H9 (cell line): ENCODE results near the gene ACTL7A. TPM values are rescaled to one million over a fixed set of nuclear protein-coding genes. Genes with fewer than 3 reads are reported as not detected.

Source experiments
- DNase-seq: peaks from one replicate; pipeline ENCODE4 v3.0.0-alpha.2; 2017
- H2AFZ ChIP-seq: one replicate; pipeline ENCODE4 v1.6.1; 2013; ENCODE audit warnings: mild to moderate bottlenecking, low read length, control low read depth, moderate library complexity
- H2AK5ac ChIP-seq: 2 replicates; pipeline ENCODE4 v1.6.1; 2013; ENCODE audit warnings: low read length, control low read depth, mixed read lengths; ENCODE audit not compliant: insufficient read length
- H2BK120ac ChIP-seq: one replicate; pipeline ENCODE4 v1.6.1; 2013; ENCODE audit warnings: low read depth, mild to moderate bottlenecking, low read length, control low read depth, inconsistent platforms; ENCODE audit not compliant: poor library complexity, severe bottlenecking
- H2BK12ac ChIP-seq: 2 replicates; pipeline ENCODE4 v1.6.1; 2013; ENCODE audit warnings: low read length, control low read depth, mixed read lengths, low read depth; ENCODE audit not compliant: insufficient read length
- H2BK15ac ChIP-seq: 2 replicates; pipeline ENCODE4 v1.6.1; 2013; ENCODE audit warnings: low read depth, low read length, control low read depth
- H2BK20ac ChIP-seq: one replicate; pipeline ENCODE4 v1.6.1; 2013; ENCODE audit warnings: low read depth, mild to moderate bottlenecking, low read length, control low read depth, inconsistent platforms; ENCODE audit not compliant: poor library complexity, severe bottlenecking
- H2BK5ac ChIP-seq: 2 replicates; pipeline ENCODE4 v1.6.1; 2013; ENCODE audit warnings: low read length, control low read depth, mixed read lengths; ENCODE audit not compliant: insufficient read length
- H3K14ac ChIP-seq: 2 replicates; pipeline ENCODE4 v1.6.1; 2013; ENCODE audit warnings: low read length, control low read depth; ENCODE audit not compliant: insufficient read depth
- H3K18ac ChIP-seq: 2 replicates; pipeline ENCODE4 v1.6.1; 2013; ENCODE audit warnings: low read depth, mild to moderate bottlenecking, mixed read lengths, low read length, control low read depth; ENCODE audit not compliant: insufficient read length
- H3K23ac ChIP-seq: 2 replicates; pipeline ENCODE4 v1.6.1; 2013; ENCODE audit warnings: low read length, control low read depth, mixed read lengths, low read depth; ENCODE audit not compliant: insufficient read length
- H3K23me2 ChIP-seq: 2 replicates; pipeline ENCODE4 v1.6.1; 2013; ENCODE audit warnings: low read depth, mild to moderate bottlenecking, mixed read lengths, low read length, control low read depth; ENCODE audit not compliant: insufficient read length, poor library complexity, severe bottlenecking
- H3K27ac ChIP-seq: 2 replicates; pipeline ENCODE4 v1.5.1; 2013; ENCODE audit warnings: low read length, control low read depth, mixed read lengths, low read depth; ENCODE audit not compliant: insufficient read length
- H3K27me3 ChIP-seq: 2 replicates; pipeline ENCODE4 v1.6.1; 2013; ENCODE audit warnings: low read length, control low read depth, inconsistent platforms; ENCODE audit not compliant: insufficient read depth
- H3K4ac ChIP-seq: 2 replicates; pipeline ENCODE4 v1.6.1; 2013; ENCODE audit warnings: low read depth, mild to moderate bottlenecking, control low read depth, inconsistent platforms, low read length, moderate library complexity
- H3K4me1 ChIP-seq: 2 replicates; pipeline ENCODE4 v1.6.1; 2013; ENCODE audit warnings: low read length, control low read depth, inconsistent platforms; ENCODE audit not compliant: insufficient read depth
- H3K4me2 ChIP-seq: 2 replicates; pipeline ENCODE4 v1.6.1; 2013; ENCODE audit warnings: low read length, control low read depth, mixed read lengths; ENCODE audit not compliant: insufficient read length, insufficient read depth
- H3K56ac ChIP-seq: 2 replicates; pipeline ENCODE4 v1.6.1; 2013; ENCODE audit warnings: low read depth, mild to moderate bottlenecking, mixed read lengths, low read length, control low read depth; ENCODE audit not compliant: insufficient read length
- H3K79me1 ChIP-seq: 2 replicates; pipeline ENCODE4 v1.6.1; 2013; ENCODE audit warnings: low read depth, mild to moderate bottlenecking, moderate library complexity, low read length, control low read depth, inconsistent platforms; ENCODE audit not compliant: insufficient read depth, poor library complexity, severe bottlenecking
- H3K79me2 ChIP-seq: 2 replicates; pipeline ENCODE4 v1.6.1; 2013; ENCODE audit warnings: low read length, control low read depth, inconsistent platforms; ENCODE audit not compliant: insufficient read depth
- H3K9ac ChIP-seq: 2 replicates; pipeline ENCODE4 v1.6.1; 2013; ENCODE audit warnings: low read length, control low read depth, mixed read lengths; ENCODE audit not compliant: insufficient read length; ENCODE audit errors: extremely low read depth
- H3K9me3 ChIP-seq: one replicate; pipeline ENCODE4 v1.6.1; 2013; ENCODE audit warnings: low read depth, low read length, inconsistent platforms; ENCODE audit not compliant: control insufficient read depth
- H3T11ph ChIP-seq: one replicate; pipeline ENCODE4 v1.6.1; 2013; ENCODE audit warnings: mild to moderate bottlenecking, low read length, control low read depth, inconsistent platforms
- H4K20me1 ChIP-seq: one replicate; pipeline ENCODE4 v1.6.1; 2013; ENCODE audit not compliant: control insufficient read depth, insufficient read length, insufficient read depth
- H4K5ac ChIP-seq: 2 replicates; pipeline ENCODE4 v1.6.1; 2013; ENCODE audit warnings: low read depth, mild to moderate bottlenecking, mixed read lengths, low read length, control low read depth; ENCODE audit not compliant: insufficient read length
- H4K8ac ChIP-seq: replicated peaks from 2 replicates; pipeline ENCODE4 v1.6.1; 2013; ENCODE audit warnings: low read length, control low read depth, mixed read lengths, low read depth; ENCODE audit not compliant: insufficient read length
- H4K91ac ChIP-seq: 2 replicates; pipeline ENCODE4 v1.6.1; 2013; ENCODE audit warnings: low read depth, mild to moderate bottlenecking, moderate library complexity, mixed read lengths, low read length, control low read depth; ENCODE audit not compliant: insufficient read length
- H3K27ac Mint-ChIP-seq, 3 experiments: 2 replicates in 2 of 3; 3 replicates in 1 of 3; pipeline ENCODE4 v1.8.0; 2020 to 2021; ENCODE audit warnings: mixed read lengths in 3 of 3, mild to moderate bottlenecking in 1 of 3, moderate library complexity in 1 of 3
- H3K27me3 Mint-ChIP-seq: 2 replicates; pipeline ENCODE4 v1.8.0; 2021; ENCODE audit warnings: low read depth, mild to moderate bottlenecking, moderate library complexity, mixed read lengths
- H3K36me3 Mint-ChIP-seq, 3 experiments: 2 replicates in 2 of 3; 3 replicates in 1 of 3; pipeline ENCODE4 v1.8.0; 2020 to 2021; ENCODE audit warnings: low read depth in 3 of 3, mixed read lengths in 3 of 3; ENCODE audit not compliant: insufficient read depth in 1 of 3
- H3K4me1 Mint-ChIP-seq, 2 experiments: 2 replicates each; pipeline ENCODE4 v1.8.0; 2020; ENCODE audit warnings: mixed read lengths in 2 of 2
- H3K4me3 Mint-ChIP-seq, 2 experiments: 2 replicates in 1 of 2; 3 replicates in 1 of 2; pipeline ENCODE4 v1.8.0; 2020 to 2021; ENCODE audit warnings: mild to moderate bottlenecking in 2 of 2, mixed read lengths in 2 of 2, moderate library complexity in 1 of 2
- H3K9me3 Mint-ChIP-seq, 2 experiments: 2 replicates in 1 of 2; 3 replicates in 1 of 2; pipeline ENCODE4 v1.8.0; 2020; ENCODE audit warnings: mild to moderate bottlenecking in 2 of 2, mixed read lengths in 2 of 2, moderate library complexity in 1 of 2
- CTCF ChIP-seq: fragments of 200-600 bp; sonication (generic); conservative IDR thresholded peaks from 3 replicates; pipeline ENCODE4 v1.8.0; 2021; ENCODE audit warnings: antibody characterized with exemption, mild to moderate bottlenecking
- WGBS: extraction: QIAGEN DNeasy Blood & Tissue Kit; methylation state at CpG from one replicate; pipeline ENCODE4 v1.1.7; 2013; ENCODE audit warnings: missing lambda C conversion rate, low lambda C conversion rate, mixed read lengths; ENCODE audit not compliant: insufficient read length; ENCODE audit errors: extremely low coverage; 5-methylcytosine and 5-hydroxymethylcytosine counted together
- total RNA-seq: library from RNA; stranded (reverse); gene quantifications from 2 replicates; pipeline ENCODE4 v1.2.1, GENCODE V29; 2021

Gene ACTL7A
- total RNA-seq, 1 experiment from 2014 or later, result not detected

DNA sequence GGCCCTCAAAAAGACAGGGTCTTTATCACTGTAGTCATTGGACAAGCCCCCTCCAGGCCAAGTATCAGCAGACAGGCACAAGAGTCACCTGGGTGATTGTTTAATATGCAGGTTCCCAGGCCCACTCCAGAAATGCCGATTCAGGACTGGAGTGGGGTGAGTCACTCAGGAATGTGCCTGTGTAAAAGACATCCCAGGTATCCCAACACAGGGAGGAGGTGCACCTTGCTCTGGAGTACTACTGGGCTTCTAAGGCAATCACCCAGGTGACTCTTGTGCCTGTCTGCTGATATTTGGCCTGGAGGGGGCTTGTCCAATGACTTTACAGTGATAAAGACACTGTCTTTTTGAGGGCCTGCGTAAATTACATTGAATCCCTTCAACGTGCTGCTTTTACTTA is 46.9 kb upstream of the ACTL7A start:
- Histone ChIP-seq H2AFZ (no peak overlapping the region), H3K9ac (no peak overlapping the region), H3K56ac (no peak overlapping the region), H3K14ac (no peak overlapping the region), H3T11ph (no peak overlapping the region), H4K91ac (no peak overlapping the region), H2BK15ac (no peak overlapping the region), H2AK5ac (no peak overlapping the region), H3K27me3 (no peaks in the 10 kb centered on the region), H3K79me2 (no peaks in the 10 kb centered on the region), H3K79me1 (no peaks in the 10 kb centered on the region), H3K23me2 (no peaks in the 10 kb centered on the region), H4K5ac (no peak overlapping the region), H2BK120ac (no peak overlapping the region), H2BK20ac (no peak overlapping the region), H3K18ac (no peak overlapping the region), H3K23ac (no peak overlapping the region), H4K20me1 (no peaks in the 10 kb centered on the region), H3K27ac (no peak overlapping the region), H3K4me1 (peaks cover 3% of the 10 kb centered on the region; the same call in 1 of the 2 replicates), H3K4me2 (no peak overlapping the region), H4K8ac (no peak overlapping the region), H2BK5ac (no peak overlapping the region), H3K4ac (no peak overlapping the region), H3K9me3 (no peaks in the 10 kb centered on the region), H2BK12ac (no peak overlapping the region)
- H3K9me3 Mint-ChIP-seq, result no peaks in the 10 kb centered on the region; a peak in 1 of 5 replicates
- no peaks in the 10 kb centered on the region; the same call in 1 of the 2 replicates for H3K27me3 Mint-ChIP-seq
- no CpG with 5 or more reads among the region's 3 CpGs for WGBS
- H3K36me3 Mint-ChIP-seq, result no peaks in the 10 kb centered on the region
- DNase-seq, result peak; percentile 29
- no peak for TF ChIP-seq CTCF
- H3K4me3 Mint-ChIP-seq, result no peak overlapping the region
- peaks cover 13 to 29% of the 10 kb centered on the region in 2 experiments for H3K4me1 Mint-ChIP-seq
- no peak overlapping the region for H3K27ac Mint-ChIP-seq
